ENCODE data around the gene SLC9A7. TPM values are rescaled to one million over a fixed set of nuclear protein-coding genes. Genes with fewer than 3 reads are reported as not detected.
A peak's percentile ranks its signal among the peaks of the same experiment; 100 is the strongest.

The SLC9A7 gene
- polyA plus RNA-seq, 4 donors: under 0.01 to 2.8 (median 1.4) TPM

- H3K4me1 ChIP-seq (ENCODE audit: control insufficient read depth in 3 of 3, insufficient read depth in 2 of 3, low read depth in 1 of 3, low read length in 2 of 3): peaks cover 0 to 4% (median 2%) of the 10 kb centered on the region in 3 donors
- WGBS, 3 donors: 5 to 38% (median 11%) methylated on average over 29 to 47 of the region's 47 CpGs
- no peak for FAIRE-seq
- peak overlapping the region; percentile 36 to 62 (median 51) for H3K4me3 ChIP-seq (ENCODE audit: low read depth in 1 of 3, low read length in 3 of 3)
- DNase-seq: peak; percentile 8 to 62
- H3K9me3 ChIP-seq (ENCODE audit: control insufficient read depth in 2 of 2, insufficient read depth in 1 of 2, low read depth in 1 of 2, low read length in 1 of 2): peaks cover 0 to 2% of the 10 kb centered on the region in 2 donors
- H3K36me3 ChIP-seq (ENCODE audit: control insufficient read depth in 3 of 3, insufficient read depth in 2 of 3, low read depth in 1 of 3, low read length in 3 of 3): no peaks in the 10 kb centered on the region
- H3K27ac ChIP-seq (ENCODE audit: low read depth in 1 of 3, low read length in 2 of 3): no peak overlapping the region
- no peaks in the 10 kb centered on the region for H3K27me3 ChIP-seq (ENCODE audit: control insufficient read depth in 3 of 3, insufficient read depth in 3 of 3, low read length in 3 of 3)
Measured at GRCh38 chrX:46758163-46758955, 559 bp downstream of the SLC9A7 start.

- FAIRE-seq (no peak), DNase-seq (no peak)
- no peak overlapping the region for H3K27ac ChIP-seq (ENCODE audit: low read depth in 1 of 3, low read length in 2 of 3)
- H3K4me3 ChIP-seq (ENCODE audit: low read depth in 1 of 3, low read length in 3 of 3): peak overlapping the region in 1 of 3 donors; percentile 51
- H3K4me1 ChIP-seq (ENCODE audit: control insufficient read depth in 3 of 3, insufficient read depth in 2 of 3, low read depth in 1 of 3, low read length in 2 of 3): peaks cover 0 to 4% (median 2%) of the 10 kb centered on the region in 3 donors
- WGBS, 3 donors: 63 to 69% (median 64%) methylated on average over 7 to 8 of the region's 8 CpGs
- H3K27me3 ChIP-seq (ENCODE audit: control insufficient read depth in 3 of 3, insufficient read depth in 3 of 3, low read length in 3 of 3): no peaks in the 10 kb centered on the region
- no peaks in the 10 kb centered on the region for H3K9me3 ChIP-seq (ENCODE audit: control insufficient read depth in 2 of 2, insufficient read depth in 1 of 2, low read depth in 1 of 2, low read length in 1 of 2)
- no peaks in the 10 kb centered on the region for H3K36me3 ChIP-seq (ENCODE audit: control insufficient read depth in 3 of 3, insufficient read depth in 2 of 3, low read depth in 1 of 3, low read length in 3 of 3)
Measured at GRCh38 chrX:46757593-46757992, 1.3 kb downstream of the SLC9A7 start.

GRCh38 chrX:46757052-46757451, 1.9 kb downstream of the SLC9A7 start:
- no peaks in the 10 kb centered on the region for H3K36me3 ChIP-seq (ENCODE audit: control insufficient read depth in 3 of 3, insufficient read depth in 2 of 3, low read depth in 1 of 3, low read length in 3 of 3)
- H3K27me3 ChIP-seq (ENCODE audit: control insufficient read depth in 3 of 3, insufficient read depth in 3 of 3, low read length in 3 of 3): no peaks in the 10 kb centered on the region
- DNase-seq (no peak), FAIRE-seq (no peak)
- H3K4me1 ChIP-seq (ENCODE audit: control insufficient read depth in 3 of 3, insufficient read depth in 2 of 3, low read depth in 1 of 3, low read length in 2 of 3): peaks cover 0 to 4% (median 2%) of the 10 kb centered on the region in 3 donors
- WGBS, 3 donors: 53 to 60% (median 59%) methylated on average over 8 of the region's 8 CpGs
- no peak overlapping the region for H3K27ac ChIP-seq (ENCODE audit: low read depth in 1 of 3, low read length in 2 of 3)
- H3K4me3 ChIP-seq (ENCODE audit: low read depth in 1 of 3, low read length in 3 of 3): no peak overlapping the region
- no peaks in the 10 kb centered on the region for H3K9me3 ChIP-seq (ENCODE audit: control insufficient read depth in 2 of 2, insufficient read depth in 1 of 2, low read depth in 1 of 2, low read length in 1 of 2)

- no peak overlapping the region for H3K27ac ChIP-seq (ENCODE audit: low read depth in 1 of 3, low read length in 2 of 3)
- 82 to 93% (median 90%) methylated on average over 9 of the region's 10 CpGs for WGBS, 3 donors
- no peak for FAIRE-seq
Measured at GRCh38 chrX:46755671-46756070, 3.2 kb downstream of the SLC9A7 start.

GRCh38 chrX:46754586-46755061, 4.3 kb downstream of the SLC9A7 start:
- no peaks in the 10 kb centered on the region for H3K9me3 ChIP-seq (ENCODE audit: control insufficient read depth in 2 of 2, insufficient read depth in 1 of 2, low read depth in 1 of 2, low read length in 1 of 2)
- no peak overlapping the region for H3K27ac ChIP-seq (ENCODE audit: low read depth in 1 of 3, low read length in 2 of 3)
- no peak for FAIRE-seq
- WGBS, 3 donors: 62 to 74% (median 68%) methylated on average over 3 of the region's 3 CpGs
- no peaks in the 10 kb centered on the region for H3K36me3 ChIP-seq (ENCODE audit: control insufficient read depth in 3 of 3, insufficient read depth in 2 of 3, low read depth in 1 of 3, low read length in 3 of 3)
- no peak overlapping the region for H3K4me3 ChIP-seq (ENCODE audit: low read depth in 1 of 3, low read length in 3 of 3)
- H3K27me3 ChIP-seq (ENCODE audit: control insufficient read depth in 3 of 3, insufficient read depth in 3 of 3, low read length in 3 of 3): no peaks in the 10 kb centered on the region
- H3K4me1 ChIP-seq (ENCODE audit: control insufficient read depth in 3 of 3, insufficient read depth in 2 of 3, low read depth in 1 of 3, low read length in 2 of 3): peaks cover 0 to 3% (median under 1%) of the 10 kb centered on the region in 3 donors
- no peak for DNase-seq

More at GRCh38 chrX:46755671-46756070, 3.2 kb downstream of the SLC9A7 start:
- H3K36me3 ChIP-seq (ENCODE audit: control insufficient read depth in 3 of 3, insufficient read depth in 2 of 3, low read depth in 1 of 3, low read length in 3 of 3): no peaks in the 10 kb centered on the region
- peaks cover 0 to 4% (median 2%) of the 10 kb centered on the region in 3 donors for H3K4me1 ChIP-seq (ENCODE audit: control insufficient read depth in 3 of 3, insufficient read depth in 2 of 3, low read depth in 1 of 3, low read length in 2 of 3)
- H3K4me3 ChIP-seq (ENCODE audit: low read depth in 1 of 3, low read length in 3 of 3): no peak overlapping the region
- no peaks in the 10 kb centered on the region for H3K27me3 ChIP-seq (ENCODE audit: control insufficient read depth in 3 of 3, insufficient read depth in 3 of 3, low read length in 3 of 3)
- no peaks in the 10 kb centered on the region for H3K9me3 ChIP-seq (ENCODE audit: control insufficient read depth in 2 of 2, insufficient read depth in 1 of 2, low read depth in 1 of 2, low read length in 1 of 2)
- no peak for DNase-seq

GRCh38 chrX:46754036-46754435, 4.9 kb downstream of the SLC9A7 start:
- DNase-seq (no peak), FAIRE-seq (no peak)
- H3K9me3 ChIP-seq (ENCODE audit: control insufficient read depth in 2 of 2, insufficient read depth in 1 of 2, low read depth in 1 of 2, low read length in 1 of 2): no peaks in the 10 kb centered on the region
- H3K27me3 ChIP-seq (ENCODE audit: control insufficient read depth in 3 of 3, insufficient read depth in 3 of 3, low read length in 3 of 3): no peaks in the 10 kb centered on the region
- H3K4me3 ChIP-seq (ENCODE audit: low read depth in 1 of 3, low read length in 3 of 3): no peak overlapping the region
- no peak overlapping the region for H3K27ac ChIP-seq (ENCODE audit: low read depth in 1 of 3, low read length in 2 of 3)
- no peaks in the 10 kb centered on the region for H3K4me1 ChIP-seq (ENCODE audit: control insufficient read depth in 3 of 3, insufficient read depth in 2 of 3, low read depth in 1 of 3, low read length in 2 of 3)
- no peaks in the 10 kb centered on the region for H3K36me3 ChIP-seq (ENCODE audit: control insufficient read depth in 3 of 3, insufficient read depth in 2 of 3, low read depth in 1 of 3, low read length in 3 of 3)

- H3K27me3 ChIP-seq (ENCODE audit: control insufficient read depth in 3 of 3, insufficient read depth in 3 of 3, low read length in 3 of 3): no peaks in the 10 kb centered on the region
- 50 to 71% (median 50%) methylated on average over 1 of the region's 1 CpG for WGBS, 3 donors
- no peaks in the 10 kb centered on the region for H3K4me1 ChIP-seq (ENCODE audit: control insufficient read depth in 3 of 3, insufficient read depth in 2 of 3, low read depth in 1 of 3, low read length in 2 of 3)
- no peak overlapping the region for H3K4me3 ChIP-seq (ENCODE audit: low read depth in 1 of 3, low read length in 3 of 3)
- no peak for FAIRE-seq
- no peaks in the 10 kb centered on the region for H3K36me3 ChIP-seq (ENCODE audit: control insufficient read depth in 3 of 3, insufficient read depth in 2 of 3, low read depth in 1 of 3, low read length in 3 of 3)
- no peak overlapping the region for H3K27ac ChIP-seq (ENCODE audit: low read depth in 1 of 3, low read length in 2 of 3)
- DNase-seq: no peak
- no peaks in the 10 kb centered on the region for H3K9me3 ChIP-seq (ENCODE audit: control insufficient read depth in 2 of 2, insufficient read depth in 1 of 2, low read depth in 1 of 2, low read length in 1 of 2)
Measured at GRCh38 chrX:46750889-46751288, 8.0 kb downstream of the SLC9A7 start.

- Histone ChIP-seq H3K36me3 (ENCODE audit: control insufficient read depth in 3 of 3, insufficient read depth in 2 of 3, low read depth in 1 of 3, low read length in 3 of 3) (no peaks in the 10 kb centered on the region), H3K27ac (ENCODE audit: low read depth in 1 of 3, low read length in 2 of 3) (no peak overlapping the region), H3K27me3 (ENCODE audit: control insufficient read depth in 3 of 3, insufficient read depth in 3 of 3, low read length in 3 of 3) (no peaks in the 10 kb centered on the region), H3K4me3 (ENCODE audit: low read depth in 1 of 3, low read length in 3 of 3) (no peak overlapping the region), H3K9me3 (ENCODE audit: control insufficient read depth in 2 of 2, insufficient read depth in 1 of 2, low read depth in 1 of 2, low read length in 1 of 2) (no peaks in the 10 kb centered on the region), H3K4me1 (ENCODE audit: control insufficient read depth in 3 of 3, insufficient read depth in 2 of 3, low read depth in 1 of 3, low read length in 2 of 3) (no peaks in the 10 kb centered on the region)
- 50 to 62% (median 61%) methylated on average over 3 of the region's 3 CpGs for WGBS, 3 donors
- no peak for FAIRE-seq
- DNase-seq: no peak
Measured at GRCh38 chrX:46744009-46744408, 14.9 kb downstream of the SLC9A7 start.
